BE2C (cell line): Measurements from ENCODE around the gene PAX5.
A peak's percentile ranks its signal among the peaks of the same experiment; 100 is the strongest.

ENCODE experiments used
- DNase-seq: peaks from one replicate; pipeline ENCODE4 v3.0.0-alpha.2; 2020
- H3K27me3 ChIP-seq: fragments of 250-450 bp; sonication (Bioruptor Pico); 2 replicates; pipeline ENCODE4 v1.5.1; 2020; ENCODE audit warnings: mild to moderate bottlenecking
- H3K36me3 ChIP-seq: fragments of 250-450 bp; sonication (Bioruptor Pico); 2 replicates; pipeline ENCODE4 v1.5.1; 2020; ENCODE audit warnings: mild to moderate bottlenecking
- H3K4me1 ChIP-seq: fragments of 250-450 bp; sonication (Bioruptor Pico); 2 replicates; pipeline ENCODE4 v1.5.1; 2020
- H3K4me3 ChIP-seq: 2 replicates; pipeline ENCODE4 v1.5.1; 2011; ENCODE audit warnings: low read depth, low read length
- H3K9me3 ChIP-seq: fragments of 250-450 bp; sonication (Bioruptor Pico); 2 replicates; pipeline ENCODE4 v1.5.1; 2020
- CTCF ChIP-seq: IDR thresholded peaks from 2 replicates; pipeline ENCODE4 v1.5.1; 2012; ENCODE audit warnings: mild to moderate bottlenecking, low read depth, low read length

The PAX5 gene

GRCh38 chr9:36864491-36865410 is 169.3 kb downstream of the PAX5 start:
- Histone ChIP-seq H3K36me3 (no peaks in the 10 kb centered on the region; the same call in none of the 2 replicates), H3K4me1 (no peaks in the 10 kb centered on the region), H3K9me3 (no peaks in the 10 kb centered on the region), H3K4me3 (no peak overlapping the region), H3K27me3 (no peaks in the 10 kb centered on the region)
- TF ChIP-seq CTCF, result no peak
- peak; percentile 55 for DNase-seq

GRCh38 chr9:36862206-36863145 is 171.6 kb downstream of the PAX5 start:
- TF ChIP-seq CTCF, result peak; percentile 67
- H3K4me1 ChIP-seq, result no peaks in the 10 kb centered on the region
- H3K36me3 ChIP-seq, result no peaks in the 10 kb centered on the region; the same call in none of the 2 replicates
- peak; percentile 51 for DNase-seq
- H3K9me3 ChIP-seq, result no peaks in the 10 kb centered on the region
- H3K27me3 ChIP-seq, result no peaks in the 10 kb centered on the region
- H3K4me3 ChIP-seq, result no peak overlapping the region

GRCh38 chr9:36861528-36862205 is 172.4 kb downstream of the PAX5 start:
- H3K4me3 ChIP-seq, result no peak overlapping the region
- H3K36me3 ChIP-seq, result no peaks in the 10 kb centered on the region; the same call in none of the 2 replicates
- no peak for DNase-seq
- TF ChIP-seq CTCF, result no peak
- H3K4me1 ChIP-seq, result no peaks in the 10 kb centered on the region
- H3K27me3 ChIP-seq, result no peaks in the 10 kb centered on the region
- no peaks in the 10 kb centered on the region for H3K9me3 ChIP-seq

- Histone ChIP-seq H3K36me3 (no peaks in the 10 kb centered on the region), H3K27me3 (no peaks in the 10 kb centered on the region)
- TF ChIP-seq CTCF, result no peak
These were observed 175.2 kb downstream of the PAX5 start for GRCh38 chr9:36858805-36859375.

GRCh38 chr9:36855448-36856315 is 178.4 kb downstream of the PAX5 start:
- Histone ChIP-seq H3K4me3 (no peak overlapping the region), H3K9me3 (no peaks in the 10 kb centered on the region), H3K27me3 (no peaks in the 10 kb centered on the region), H3K36me3 (no peaks in the 10 kb centered on the region), H3K4me1 (no peaks in the 10 kb centered on the region)
- no peak; the same call in 1 of the 2 replicates for TF ChIP-seq CTCF
- peak; percentile 37 for DNase-seq

More at GRCh38 chr9:36858805-36859375, 175.2 kb downstream of the PAX5 start:
- H3K4me1 ChIP-seq, result no peaks in the 10 kb centered on the region
- no peaks in the 10 kb centered on the region for H3K9me3 ChIP-seq
- no peak overlapping the region for H3K4me3 ChIP-seq
- DNase-seq, result no peak
